NOMO-1 (cell line): ENCODE results near the gene TNIK.
"Not testable (repeated sequence)": the region's sequence is repeated elsewhere in the genome, so short reads cannot be mapped to it uniquely, and the experiment has no call there.

ENCODE experiments used
- DNase-seq, 2 experiments: peaks; one replicate each; lab custom pipeline; 2025; ENCODE audit not compliant: unreplicated experiment in 2 of 2; lab: John Stamatoyannopoulos, UW

Gene TNIK

GRCh38 chr3:171266034-171266739 lies 194.0 kb downstream of the TNIK start:
- no peak for DNase-seq

GRCh38 chr3:171264758-171265157 lies 195.4 kb downstream of the TNIK start:
- DNase-seq: no peak

- no peak for DNase-seq
Measured at GRCh38 chr3:171262431-171262830, 197.8 kb downstream of the TNIK start.

- DNase-seq: no peak
Measured at GRCh38 chr3:171261487-171261886, 198.7 kb downstream of the TNIK start.

- peak in 1 of 2 experiments; percentile 13 for DNase-seq
Measured at GRCh38 chr3:171260899-171261298, 199.3 kb downstream of the TNIK start.

- no peak for DNase-seq
Measured at GRCh38 chr3:171260466-171260865, 199.7 kb downstream of the TNIK start.

- no peak for DNase-seq
Measured at GRCh38 chr3:171258316-171258715, 201.9 kb downstream of the TNIK start.

GRCh38 chr3:171257251-171258203 lies 202.7 kb downstream of the TNIK start:
- DNase-seq: no peak

GRCh38 chr3:171256445-171257250 lies 203.6 kb downstream of the TNIK start:
- DNase-seq: no peak

GRCh38 chr3:171255236-171255806 lies 204.9 kb downstream of the TNIK start:
- DNase-seq: peak in 1 of 2 experiments; percentile 52

- no peak for DNase-seq
Measured at GRCh38 chr3:171254315-171254714, 205.9 kb downstream of the TNIK start.

GRCh38 chr3:171251835-171252234 lies 208.4 kb downstream of the TNIK start:
- DNase-seq: peak; percentile 67 to 78

- no peak for DNase-seq
Measured at GRCh38 chr3:171250444-171250843, 209.8 kb downstream of the TNIK start.

- no peak for DNase-seq
Measured at GRCh38 chr3:171249245-171249644, 211.0 kb downstream of the TNIK start.

- no peak for DNase-seq
Measured at GRCh38 chr3:171248426-171249111, 211.6 kb downstream of the TNIK start.

- DNase-seq: no peak
Measured at GRCh38 chr3:171245796-171246765, 214.1 kb downstream of the TNIK start.

GRCh38 chr3:171242951-171243350 lies 217.3 kb downstream of the TNIK start:
- DNase-seq: no peak

- DNase-seq: peak in 1 of 2 experiments; percentile 26
Measured at GRCh38 chr3:171242170-171242569, 218.0 kb downstream of the TNIK start.

GRCh38 chr3:171241655-171242054 lies 218.6 kb downstream of the TNIK start:
- DNase-seq: not testable (repeated sequence)
